ENCODE results near the gene METTL9.
"Not testable (repeated sequence)": the region's sequence is repeated elsewhere in the genome, so short reads cannot be mapped to it uniquely, and the experiment has no call there.

Gene METTL9

GRCh38 chr16:21576323-21576722, 23.1 kb upstream of the METTL9 start:
- DNase-seq = not testable (repeated sequence)

GRCh38 chr16:21577487-21577886, 21.9 kb upstream of the METTL9 start:
- DNase-seq = not testable (repeated sequence)

GRCh38 chr16:21578311-21578710, 21.1 kb upstream of the METTL9 start:
- not testable (repeated sequence) for DNase-seq

- DNase-seq = not testable (repeated sequence)
Observed at GRCh38 chr16:21580131-21580530, 19.2 kb upstream of the METTL9 start.

- DNase-seq = no peak
Observed at GRCh38 chr16:21580807-21581206, 18.6 kb upstream of the METTL9 start.

- no peak for DNase-seq
Observed at GRCh38 chr16:21584817-21585216, 14.6 kb upstream of the METTL9 start.

- not testable (repeated sequence) for DNase-seq
Observed at GRCh38 chr16:21588593-21588992, 10.8 kb upstream of the METTL9 start.

- no peak for DNase-seq
Observed at GRCh38 chr16:21589551-21589950, 9.8 kb upstream of the METTL9 start.

- no peak for DNase-seq
Observed at GRCh38 chr16:21590287-21590686, 9.1 kb upstream of the METTL9 start.

- DNase-seq = no peak
Observed at GRCh38 chr16:21590796-21591195, 8.6 kb upstream of the METTL9 start.

GRCh38 chr16:21592191-21592590, 7.2 kb upstream of the METTL9 start:
- DNase-seq = no peak

- DNase-seq = no peak
Observed at GRCh38 chr16:21593530-21594289, 5.7 kb upstream of the METTL9 start.

GRCh38 chr16:21597561-21598030, 1.8 kb upstream of the METTL9 start:
- no peak for DNase-seq

- DNase-seq = no peak
Observed at GRCh38 chr16:21598206-21598605, 1.2 kb upstream of the METTL9 start.

GRCh38 chr16:21598701-21599121, 666 bp upstream of the METTL9 start:
- DNase-seq = no peak

GRCh38 chr16:21600031-21600773, 825 bp downstream of the METTL9 start:
- DNase-seq = no peak

- no peak for DNase-seq
Observed at GRCh38 chr16:21602785-21603184, 3.4 kb downstream of the METTL9 start.

- no peak for DNase-seq
Observed at GRCh38 chr16:21603928-21604327, 4.6 kb downstream of the METTL9 start.

- not testable (repeated sequence) for DNase-seq
Observed at GRCh38 chr16:21605848-21606247, 6.5 kb downstream of the METTL9 start.

- DNase-seq = no peak
Observed at GRCh38 chr16:21608639-21609328, 9.4 kb downstream of the METTL9 start.

GRCh38 chr16:21610006-21610544, 10.7 kb downstream of the METTL9 start:
- no peak for DNase-seq

GRCh38 chr16:21610766-21611165, 11.4 kb downstream of the METTL9 start:
- DNase-seq = no peak

- DNase-seq = no peak
Observed at GRCh38 chr16:21611198-21611555, 11.8 kb downstream of the METTL9 start.

Measured in activated naive CD4-positive, alpha-beta T cell treated with Interleukin-2 at 50 U/mL for 16 hours (primary cell).